ENCODE data around the gene HOXC13. TPM values are rescaled to one million over a fixed set of nuclear protein-coding genes. Genes with fewer than 3 reads are reported as not detected.

HOXC13 gene
- total and polyA plus RNA-seq, 2 of the 13 experiments (the other 11 are each of a cell fraction or from before 2014, with no cell fraction given) = 0.07 TPM; not detected in 1

GRCh38 chr12:53956914-53957536, 18.4 kb downstream of the HOXC13 start:
- H3K4me2 ChIP-seq (ENCODE audit: low read depth, low read length) = no peak overlapping the region
- no peak overlapping the region for H3K9ac ChIP-seq (ENCODE audit: insufficient read depth, low read depth, low read length)
- H3K4me3 ChIP-seq (replicated peaks in 1 of 3; ENCODE audit: insufficient read depth in 1 of 3, low read depth in 2 of 3, low read length in 3 of 3) = no peak overlapping the region
- no peaks in the 10 kb centered on the region for H4K20me1 ChIP-seq (ENCODE audit: insufficient read depth, low read length)
- no peak overlapping the region for H2AFZ ChIP-seq (ENCODE audit: low read length)
- ATAC-seq (no peak), DNase-seq (ENCODE audit: low spot score) (no peak), FAIRE-seq (no peak)
- intact Hi-C loops (cut with micrococcal nuclease; ENCODE audit: unreplicated experiment) (no loop called here), in situ Hi-C loops (cut with HindIII; ENCODE audit: extremely low pct_ligation_motif_present, low pct_unique_long_range_greater_than_20kb) (no loop called here)
- 19% methylated on average over 7 of the region's 11 CpGs for WGBS (ENCODE audit: low lambda C conversion rate)
- TF ChIP-seq SALL2 (CRISPR knock-in tag; IDR thresholded peaks at IDR 0.05) (no peak), HBP1 (CRISPR knock-in tag; IDR thresholded peaks at IDR 0.05; ENCODE audit: low read depth) (no peak), NBN (conservative IDR thresholded peaks at IDR 0.05) (no peak), ETV6 (CRISPR knock-in tag; conservative IDR thresholded peaks at IDR 0.05) (no peak), KLF16 (CRISPR knock-in tag; IDR thresholded peaks at IDR 0.05) (no peak), RBFOX2 (IDR thresholded peaks at IDR 0.05; ENCODE audit: low read depth, low read length) (no peak), ZFP82 (CRISPR knock-in tag; IDR thresholded peaks at IDR 0.05; ENCODE audit: borderline replicate concordance) (no peak), ZNF781 (CRISPR knock-in tag; IDR thresholded peaks at IDR 0.05; ENCODE audit: borderline replicate concordance, not compliant biosample characterization) (no peak), MIER2 (CRISPR knock-in tag; IDR thresholded peaks at IDR 0.05) (no peak), FOXP1 (IDR thresholded peaks at IDR 0.05) (no peak), FOXP1 (CRISPR knock-in tag; IDR thresholded peaks at IDR 0.05) (no peak), ELF4 (CRISPR knock-in tag; IDR thresholded peaks at IDR 0.05; ENCODE audit: borderline replicate concordance) (no peak), ZNF782 (CRISPR knock-in tag; IDR thresholded peaks at IDR 0.05; ENCODE audit: borderline replicate concordance) (no peak), ZNF704 (CRISPR knock-in tag; IDR thresholded peaks at IDR 0.05; ENCODE audit: borderline replicate concordance) (no peak), RXRB (CRISPR knock-in tag; IDR thresholded peaks at IDR 0.05; ENCODE audit: borderline replicate concordance) (no peak), ZFP90 (CRISPR knock-in tag; IDR thresholded peaks at IDR 0.05; ENCODE audit: borderline replicate concordance) (no peak)
- TF ChIP-seq, protein P1, sequence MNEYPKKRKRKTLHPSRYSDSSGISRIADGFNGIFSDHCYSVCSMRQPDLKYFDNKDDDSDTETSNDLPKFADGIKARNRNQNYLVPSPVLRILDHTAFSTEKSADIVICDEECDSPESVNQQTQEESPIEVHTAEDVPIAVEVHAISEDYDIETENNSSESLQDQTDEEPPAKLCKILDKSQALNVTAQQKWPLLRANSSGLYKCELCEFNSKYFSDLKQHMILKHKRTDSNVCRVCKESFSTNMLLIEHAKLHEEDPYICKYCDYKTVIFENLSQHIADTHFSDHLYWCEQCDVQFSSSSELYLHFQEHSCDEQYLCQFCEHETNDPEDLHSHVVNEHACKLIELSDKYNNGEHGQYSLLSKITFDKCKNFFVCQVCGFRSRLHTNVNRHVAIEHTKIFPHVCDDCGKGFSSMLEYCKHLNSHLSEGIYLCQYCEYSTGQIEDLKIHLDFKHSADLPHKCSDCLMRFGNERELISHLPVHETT (CRISPR knock-in tag; conservative IDR thresholded peaks at IDR 0.05) = no peak
- TF ChIP-seq, protein P2, sequence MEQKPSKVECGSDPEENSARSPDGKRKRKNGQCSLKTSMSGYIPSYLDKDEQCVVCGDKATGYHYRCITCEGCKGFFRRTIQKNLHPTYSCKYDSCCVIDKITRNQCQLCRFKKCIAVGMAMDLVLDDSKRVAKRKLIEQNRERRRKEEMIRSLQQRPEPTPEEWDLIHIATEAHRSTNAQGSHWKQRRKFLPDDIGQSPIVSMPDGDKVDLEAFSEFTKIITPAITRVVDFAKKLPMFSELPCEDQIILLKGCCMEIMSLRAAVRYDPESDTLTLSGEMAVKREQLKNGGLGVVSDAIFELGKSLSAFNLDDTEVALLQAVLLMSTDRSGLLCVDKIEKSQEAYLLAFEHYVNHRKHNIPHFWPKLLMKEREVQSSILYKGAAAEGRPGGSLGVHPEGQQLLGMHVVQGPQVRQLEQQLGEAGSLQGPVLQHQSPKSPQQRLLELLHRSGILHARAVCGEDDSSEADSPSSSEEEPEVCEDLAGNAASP (CRISPR knock-in tag; IDR thresholded peaks at IDR 0.05; ENCODE audit: borderline replicate concordance) = no peak
- H3K9me3 ChIP-seq (ENCODE audit: low read length) = no peaks in the 10 kb centered on the region
- ChIA-PET CTCF (ENCODE audit: low intra/inter-chr PET ratio, low total read pairs) (no interaction called here), POLR2A (no interaction called here)
- H3K4me1 ChIP-seq (ENCODE audit: insufficient read depth, low read length) = peaks cover 5% of the 10 kb centered on the region; the same call in 1 of the 2 replicates
- no peaks in the 10 kb centered on the region for H3K36me3 ChIP-seq (replicated peaks in 1 of 2; ENCODE audit: control insufficient read depth in 1 of 2, insufficient read depth in 2 of 2, low read length in 2 of 2)
- no TSS peak for BruUV-seq (replicated peaks)
- no peaks in the 10 kb centered on the region for H3K79me2 ChIP-seq (ENCODE audit: insufficient read depth, low read length)
- H3K27ac ChIP-seq (ENCODE audit: extremely low read length, insufficient read depth, low read length) = no peak overlapping the region
- H3K27me3 ChIP-seq (ENCODE audit: control insufficient read depth in 1 of 2, insufficient read depth in 2 of 2, low read length in 2 of 2) = peaks cover 20 to 94% of the 10 kb centered on the region in 2 experiments

Data from HepG2 (cell line).